ENCODE measurements around the gene DTL. TPM values are rescaled to one million over a fixed set of nuclear protein-coding genes. Genes with fewer than 3 reads are reported as not detected.

The DTL gene
- polyA plus RNA-seq, 1 of the 3 experiments (the other 2 are of a cell fraction), result 9.3 TPM

DNA sequence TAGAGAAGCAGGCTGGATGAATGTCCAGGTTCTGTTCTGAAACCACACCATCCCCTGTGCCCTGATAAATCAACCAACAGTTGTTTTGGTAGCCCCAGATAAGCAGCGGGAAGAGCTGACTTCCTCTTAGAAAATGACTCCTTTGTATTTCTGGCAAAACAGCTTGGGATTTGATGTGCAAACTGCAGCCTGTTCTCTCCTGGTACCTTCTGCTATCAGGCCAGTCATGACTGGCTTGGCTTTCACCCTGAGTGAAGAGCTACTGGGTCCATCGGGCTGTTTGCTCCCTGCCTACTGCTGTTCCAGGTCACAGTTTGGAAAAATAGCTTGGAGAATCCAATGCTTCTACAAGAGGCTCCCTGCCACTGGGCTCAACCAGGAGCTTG lies 116.8 kb downstream of the DTL start:
- Histone ChIP-seq H3K79me2 (ENCODE audit: insufficient read depth) (no peaks in the 10 kb centered on the region), H3K9me2 (no peaks in the 10 kb centered on the region), H3K9me3 (no peaks in the 10 kb centered on the region), H3K27ac (ENCODE audit: low read depth in 2 of 2, low read length in 1 of 2) (no peak overlapping the region), H4K20me1 (ENCODE audit: insufficient read depth) (no peaks in the 10 kb centered on the region), H3K4me2 (no peak overlapping the region), H3K36me3 (replicated peaks in 1 of 2; ENCODE audit: control insufficient read depth in 1 of 2, insufficient read depth in 2 of 2, low read length in 1 of 2) (no peaks in the 10 kb centered on the region), H3F3A (replicated peaks; ENCODE audit: insufficient read depth) (no peaks in the 10 kb centered on the region), H3K27me3 (ENCODE audit: insufficient read depth) (no peaks in the 10 kb centered on the region), H3K4me1 (ENCODE audit: control insufficient read depth in 1 of 2, insufficient read depth in 2 of 2, low read depth in 1 of 2, low read length in 1 of 2) (no peaks in the 10 kb centered on the region), H3K4me3 (ENCODE audit: low read depth in 2 of 2, low read length in 1 of 2) (no peak overlapping the region), H2AFZ (ENCODE audit: low read depth) (no peak overlapping the region), H3K9ac (no peak overlapping the region)
- POLR2A ChIA-PET, result no interaction called here
- DNase-seq, result no peak
- 80% methylated on average over 2 of the region's 2 CpGs for WGBS (ENCODE audit: low lambda C conversion rate)
- CTCF ChIA-PET, result interaction anchor here (1.0 to 1.5 kb wide), 4 partner anchors 13 to 303 kb away, joined by 3 to 5 read pairs (median 3); no protein-coding TSS in a partner anchor
- no peak for TF ChIP-seq SMC3 (IDR thresholded peaks at IDR 0.05; ENCODE audit: low read depth, low read length)
- no peak for TF ChIP-seq EZH2phosphoT487 (IDR thresholded peaks at IDR 0.05; ENCODE audit: borderline replicate concordance, low read depth)
- no peak for TF ChIP-seq GABPA (IDR thresholded peaks at IDR 0.05; ENCODE audit: low read depth)
- TF ChIP-seq, protein P1, sequence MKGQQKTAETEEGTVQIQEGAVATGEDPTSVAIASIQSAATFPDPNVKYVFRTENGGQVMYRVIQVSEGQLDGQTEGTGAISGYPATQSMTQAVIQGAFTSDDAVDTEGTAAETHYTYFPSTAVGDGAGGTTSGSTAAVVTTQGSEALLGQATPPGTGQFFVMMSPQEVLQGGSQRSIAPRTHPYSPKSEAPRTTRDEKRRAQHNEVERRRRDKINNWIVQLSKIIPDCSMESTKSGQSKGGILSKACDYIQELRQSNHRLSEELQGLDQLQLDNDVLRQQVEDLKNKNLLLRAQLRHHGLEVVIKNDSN (IDR thresholded peaks at IDR 0.05; ENCODE audit: borderline replicate concordance, low read depth), result no peak
- no peak for TF ChIP-seq MXI1 (IDR thresholded peaks at IDR 0.05; ENCODE audit: low read depth, low read length)
- TF ChIP-seq, protein P2, sequence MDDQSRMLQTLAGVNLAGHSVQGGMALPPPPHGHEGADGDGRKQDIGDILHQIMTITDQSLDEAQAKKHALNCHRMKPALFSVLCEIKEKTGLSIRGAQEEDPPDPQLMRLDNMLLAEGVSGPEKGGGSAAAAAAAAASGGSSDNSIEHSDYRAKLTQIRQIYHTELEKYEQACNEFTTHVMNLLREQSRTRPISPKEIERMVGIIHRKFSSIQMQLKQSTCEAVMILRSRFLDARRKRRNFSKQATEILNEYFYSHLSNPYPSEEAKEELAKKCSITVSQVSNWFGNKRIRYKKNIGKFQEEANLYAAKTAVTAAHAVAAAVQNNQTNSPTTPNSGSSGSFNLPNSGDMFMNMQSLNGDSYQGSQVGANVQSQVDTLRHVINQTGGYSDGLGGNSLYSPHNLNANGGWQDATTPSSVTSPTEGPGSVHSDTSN (IDR thresholded peaks at IDR 0.05), result no peak
- TF ChIP-seq FOXM1 (IDR thresholded peaks at IDR 0.05; ENCODE audit: low read depth), result no peak
- TF ChIP-seq, protein P3, sequence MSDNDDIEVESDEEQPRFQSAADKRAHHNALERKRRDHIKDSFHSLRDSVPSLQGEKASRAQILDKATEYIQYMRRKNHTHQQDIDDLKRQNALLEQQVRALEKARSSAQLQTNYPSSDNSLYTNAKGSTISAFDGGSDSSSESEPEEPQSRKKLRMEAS (IDR thresholded peaks at IDR 0.05; ENCODE audit: low read depth), result no peak
- TF ChIP-seq EP300 (IDR thresholded peaks at IDR 0.05; ENCODE audit: borderline replicate concordance in 1 of 2, low read depth in 1 of 2, low read length in 1 of 2), result no peak
- no peak for TF ChIP-seq RCOR1 (IDR thresholded peaks at IDR 0.05; ENCODE audit: low read length)
- TF ChIP-seq SIN3A (IDR thresholded peaks at IDR 0.05; ENCODE audit: borderline replicate concordance, low read depth, low read length), result no peak
- TF ChIP-seq FOXJ3 (CRISPR knock-in tag; IDR thresholded peaks at IDR 0.05), result no peak
- TF ChIP-seq FOSL2 (IDR thresholded peaks at IDR 0.05; ENCODE audit: borderline replicate concordance, low read depth), result no peak
- TF ChIP-seq TEAD4 (IDR thresholded peaks at IDR 0.05; ENCODE audit: borderline replicate concordance, insufficient read depth), result no peak

DNA sequence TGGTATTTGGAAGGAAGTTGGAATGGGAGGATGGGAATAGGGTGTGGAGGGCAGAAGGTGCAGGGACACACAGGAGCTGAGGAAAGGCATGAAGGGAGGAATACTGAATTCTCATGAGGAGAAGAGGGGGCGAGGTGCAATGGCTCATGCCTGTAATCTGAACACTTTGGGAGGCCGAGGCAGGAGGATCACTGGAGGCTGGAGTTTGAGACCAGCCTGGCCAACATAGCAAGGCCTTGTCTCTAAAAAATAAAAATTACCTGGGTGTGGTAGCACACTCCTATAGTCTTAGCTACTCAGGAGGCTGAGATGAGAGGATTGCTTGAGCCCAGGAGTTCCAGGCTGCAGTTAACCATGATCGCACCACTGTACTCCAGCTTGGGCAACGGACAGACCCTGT lies 117.3 kb downstream of the DTL start:
- ChIA-PET CTCF (interaction anchor here (1.0 to 1.6 kb wide), 5 partner anchors 10 to 303 kb away, joined by 3 to 6 read pairs (median 3); no protein-coding TSS in a partner anchor), POLR2A (no interaction called here)
- DNase-seq, result no peak
- H3K36me3 ChIP-seq (replicated peaks in 1 of 2; ENCODE audit: control insufficient read depth in 1 of 2, insufficient read depth in 2 of 2, low read length in 1 of 2), result no peaks in the 10 kb centered on the region
- H4K20me1 ChIP-seq (ENCODE audit: insufficient read depth), result no peaks in the 10 kb centered on the region
- no peaks in the 10 kb centered on the region for H3K79me2 ChIP-seq (ENCODE audit: insufficient read depth)
- H3K27ac ChIP-seq (ENCODE audit: low read depth in 2 of 2, low read length in 1 of 2), result no peak overlapping the region
- H3K4me2 ChIP-seq, result no peak overlapping the region
- H3K9me3 ChIP-seq, result no peaks in the 10 kb centered on the region
- no peak overlapping the region for H3K9ac ChIP-seq
- H3K27me3 ChIP-seq (ENCODE audit: insufficient read depth), result no peaks in the 10 kb centered on the region
- 92% methylated on average over 4 of the region's 4 CpGs for WGBS (ENCODE audit: low lambda C conversion rate)
- no peak overlapping the region for H3K4me3 ChIP-seq (ENCODE audit: low read depth in 2 of 2, low read length in 1 of 2)
- no peaks in the 10 kb centered on the region for H3F3A ChIP-seq (replicated peaks; ENCODE audit: insufficient read depth)
- no peaks in the 10 kb centered on the region for H3K9me2 ChIP-seq
- H2AFZ ChIP-seq (ENCODE audit: low read depth), result no peak overlapping the region
- no peaks in the 10 kb centered on the region for H3K4me1 ChIP-seq (ENCODE audit: control insufficient read depth in 1 of 2, insufficient read depth in 2 of 2, low read depth in 1 of 2, low read length in 1 of 2)
- TF ChIP-seq JUND (IDR thresholded peaks at IDR 0.05), result no peak
- TF ChIP-seq, protein P4, sequence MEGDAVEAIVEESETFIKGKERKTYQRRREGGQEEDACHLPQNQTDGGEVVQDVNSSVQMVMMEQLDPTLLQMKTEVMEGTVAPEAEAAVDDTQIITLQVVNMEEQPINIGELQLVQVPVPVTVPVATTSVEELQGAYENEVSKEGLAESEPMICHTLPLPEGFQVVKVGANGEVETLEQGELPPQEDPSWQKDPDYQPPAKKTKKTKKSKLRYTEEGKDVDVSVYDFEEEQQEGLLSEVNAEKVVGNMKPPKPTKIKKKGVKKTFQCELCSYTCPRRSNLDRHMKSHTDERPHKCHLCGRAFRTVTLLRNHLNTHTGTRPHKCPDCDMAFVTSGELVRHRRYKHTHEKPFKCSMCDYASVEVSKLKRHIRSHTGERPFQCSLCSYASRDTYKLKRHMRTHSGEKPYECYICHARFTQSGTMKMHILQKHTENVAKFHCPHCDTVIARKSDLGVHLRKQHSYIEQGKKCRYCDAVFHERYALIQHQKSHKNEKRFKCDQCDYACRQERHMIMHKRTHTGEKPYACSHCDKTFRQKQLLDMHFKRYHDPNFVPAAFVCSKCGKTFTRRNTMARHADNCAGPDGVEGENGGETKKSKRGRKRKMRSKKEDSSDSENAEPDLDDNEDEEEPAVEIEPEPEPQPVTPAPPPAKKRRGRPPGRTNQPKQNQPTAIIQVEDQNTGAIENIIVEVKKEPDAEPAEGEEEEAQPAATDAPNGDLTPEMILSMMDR (IDR thresholded peaks at IDR 0.05), result no peak
- TF ChIP-seq, protein P5, sequence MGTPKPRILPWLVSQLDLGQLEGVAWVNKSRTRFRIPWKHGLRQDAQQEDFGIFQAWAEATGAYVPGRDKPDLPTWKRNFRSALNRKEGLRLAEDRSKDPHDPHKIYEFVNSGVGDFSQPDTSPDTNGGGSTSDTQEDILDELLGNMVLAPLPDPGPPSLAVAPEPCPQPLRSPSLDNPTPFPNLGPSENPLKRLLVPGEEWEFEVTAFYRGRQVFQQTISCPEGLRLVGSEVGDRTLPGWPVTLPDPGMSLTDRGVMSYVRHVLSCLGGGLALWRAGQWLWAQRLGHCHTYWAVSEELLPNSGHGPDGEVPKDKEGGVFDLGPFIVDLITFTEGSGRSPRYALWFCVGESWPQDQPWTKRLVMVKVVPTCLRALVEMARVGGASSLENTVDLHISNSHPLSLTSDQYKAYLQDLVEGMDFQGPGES (IDR thresholded peaks at IDR 0.05; ENCODE audit: low read depth, low read length), result no peak
- TF ChIP-seq RCOR1 (IDR thresholded peaks at IDR 0.05; ENCODE audit: low read length), result no peak
- no peak for TF ChIP-seq RFX5 (IDR thresholded peaks at IDR 0.05; ENCODE audit: low read length)
- TF ChIP-seq FOXJ3 (CRISPR knock-in tag; IDR thresholded peaks at IDR 0.05), result no peak
- no peak for TF ChIP-seq NFIC (IDR thresholded peaks at IDR 0.05; ENCODE audit: borderline replicate concordance)
- TF ChIP-seq FOSL2 (IDR thresholded peaks at IDR 0.05; ENCODE audit: borderline replicate concordance, low read depth), result no peak
- TF ChIP-seq GABPA (IDR thresholded peaks at IDR 0.05; ENCODE audit: low read depth), result no peak
- TF ChIP-seq TCF12 (IDR thresholded peaks at IDR 0.05), result no peak
- no peak for TF ChIP-seq RAD21 (IDR thresholded peaks at IDR 0.05; ENCODE audit: low read length)
- TF ChIP-seq TAF1 (IDR thresholded peaks at IDR 0.05; ENCODE audit: borderline replicate concordance, low read depth, low read length), result no peak
- TF ChIP-seq FOXM1 (IDR thresholded peaks at IDR 0.05; ENCODE audit: low read depth), result no peak
- TF ChIP-seq POLR2AphosphoS5 (IDR thresholded peaks at IDR 0.05; ENCODE audit: low read depth, low read length), result no peak
- TF ChIP-seq, protein P2 (IDR thresholded peaks at IDR 0.05), result no peak

Measured in SK-N-SH (cell line).